Measurements from ENCODE around the gene USH2A. TPM values are rescaled to one million over a fixed set of nuclear protein-coding genes. Genes with fewer than 3 reads are reported as not detected.

The USH2A gene
- total RNA-seq, 1 experiment from 2014 or later = not detected

DNA sequence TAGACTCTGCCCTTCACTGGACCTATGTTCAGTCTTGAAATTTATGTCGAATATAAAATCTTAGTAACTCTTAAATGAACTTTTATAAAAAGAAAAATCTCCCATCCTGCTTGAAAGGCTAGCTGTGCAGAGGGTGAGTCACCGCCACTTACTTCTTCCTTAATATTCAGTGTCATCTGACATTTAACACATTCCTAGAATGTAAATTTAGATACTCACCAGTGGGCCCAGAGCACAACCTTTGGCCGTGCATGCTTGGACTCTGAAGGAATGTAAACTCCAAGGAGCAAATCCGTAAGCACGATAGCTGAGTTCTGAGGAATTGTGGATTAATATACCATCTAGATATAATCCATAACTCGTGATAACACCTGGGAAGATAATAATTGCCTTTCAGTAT lies 452.8 kb downstream of the USH2A start (continued):
- TF ChIP-seq, protein P1, sequence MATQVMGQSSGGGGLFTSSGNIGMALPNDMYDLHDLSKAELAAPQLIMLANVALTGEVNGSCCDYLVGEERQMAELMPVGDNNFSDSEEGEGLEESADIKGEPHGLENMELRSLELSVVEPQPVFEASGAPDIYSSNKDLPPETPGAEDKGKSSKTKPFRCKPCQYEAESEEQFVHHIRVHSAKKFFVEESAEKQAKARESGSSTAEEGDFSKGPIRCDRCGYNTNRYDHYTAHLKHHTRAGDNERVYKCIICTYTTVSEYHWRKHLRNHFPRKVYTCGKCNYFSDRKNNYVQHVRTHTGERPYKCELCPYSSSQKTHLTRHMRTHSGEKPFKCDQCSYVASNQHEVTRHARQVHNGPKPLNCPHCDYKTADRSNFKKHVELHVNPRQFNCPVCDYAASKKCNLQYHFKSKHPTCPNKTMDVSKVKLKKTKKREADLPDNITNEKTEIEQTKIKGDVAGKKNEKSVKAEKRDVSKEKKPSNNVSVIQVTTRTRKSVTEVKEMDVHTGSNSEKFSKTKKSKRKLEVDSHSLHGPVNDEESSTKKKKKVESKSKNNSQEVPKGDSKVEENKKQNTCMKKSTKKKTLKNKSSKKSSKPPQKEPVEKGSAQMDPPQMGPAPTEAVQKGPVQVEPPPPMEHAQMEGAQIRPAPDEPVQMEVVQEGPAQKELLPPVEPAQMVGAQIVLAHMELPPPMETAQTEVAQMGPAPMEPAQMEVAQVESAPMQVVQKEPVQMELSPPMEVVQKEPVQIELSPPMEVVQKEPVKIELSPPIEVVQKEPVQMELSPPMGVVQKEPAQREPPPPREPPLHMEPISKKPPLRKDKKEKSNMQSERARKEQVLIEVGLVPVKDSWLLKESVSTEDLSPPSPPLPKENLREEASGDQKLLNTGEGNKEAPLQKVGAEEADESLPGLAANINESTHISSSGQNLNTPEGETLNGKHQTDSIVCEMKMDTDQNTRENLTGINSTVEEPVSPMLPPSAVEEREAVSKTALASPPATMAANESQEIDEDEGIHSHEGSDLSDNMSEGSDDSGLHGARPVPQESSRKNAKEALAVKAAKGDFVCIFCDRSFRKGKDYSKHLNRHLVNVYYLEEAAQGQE (IDR thresholded peaks at IDR 0.05; ENCODE audit: low read depth) = no peak
- TF ChIP-seq TCF7L2 (IDR thresholded peaks at IDR 0.05; ENCODE audit: borderline replicate concordance, extremely low read depth, insufficient read depth, insufficient read length) (no peak), SRF (IDR thresholded peaks at IDR 0.05; ENCODE audit: low read depth) (no peak), POLR2AphosphoS5 (IDR thresholded peaks at IDR 0.05; ENCODE audit: low read depth, low read length) (no peak), MAX (IDR thresholded peaks at IDR 0.05) (no peak)
- TF ChIP-seq, protein P2, sequence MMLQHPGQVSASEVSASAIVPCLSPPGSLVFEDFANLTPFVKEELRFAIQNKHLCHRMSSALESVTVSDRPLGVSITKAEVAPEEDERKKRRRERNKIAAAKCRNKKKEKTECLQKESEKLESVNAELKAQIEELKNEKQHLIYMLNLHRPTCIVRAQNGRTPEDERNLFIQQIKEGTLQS (IDR thresholded peaks at IDR 0.05) = no peak

DNA sequence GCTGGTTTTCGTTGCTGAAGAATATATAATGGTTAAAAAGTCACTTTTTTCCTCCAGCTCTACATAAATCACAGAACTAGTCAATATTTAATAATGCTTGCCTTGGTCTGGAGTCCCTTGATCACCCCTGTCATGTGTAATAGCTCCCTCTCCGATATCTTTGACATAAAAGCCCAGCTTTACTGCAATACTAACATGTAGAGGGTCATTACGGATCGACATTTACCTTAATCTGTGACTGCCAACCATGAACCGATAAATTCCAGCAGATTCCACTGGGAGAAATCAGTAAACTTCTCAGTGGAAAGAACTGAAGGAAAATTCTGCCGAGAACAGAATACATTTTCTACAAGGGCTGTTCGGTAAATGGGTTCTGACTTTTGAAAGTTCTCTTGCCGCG lies 459.6 kb downstream of the USH2A start:
- Histone ChIP-seq H3K27me3 (ENCODE audit: insufficient read depth, low read length) (peaks cover 8% of the 10 kb centered on the region), H3K36me3 (ENCODE audit: control insufficient read depth in 1 of 2, insufficient read depth in 2 of 2, low read length in 2 of 2) (no peaks in the 10 kb centered on the region), H3K9ac (ENCODE audit: low read length) (no peak overlapping the region), H3K4me1 (ENCODE audit: control insufficient read depth in 1 of 2, insufficient read depth in 2 of 2, low read length in 2 of 2) (no peaks in the 10 kb centered on the region), H2AFZ (ENCODE audit: low read depth, low read length, poor library complexity, severe bottlenecking) (no peak overlapping the region), H3K4me3 (replicated peaks in 1 of 2; ENCODE audit: low read depth in 1 of 2, low read length in 2 of 2) (no peak overlapping the region), H3K4me2 (ENCODE audit: low read length) (no peak overlapping the region), H4K20me1 (ENCODE audit: insufficient read depth) (no peaks in the 10 kb centered on the region), H3K79me2 (ENCODE audit: insufficient read depth, low read length) (no peaks in the 10 kb centered on the region), H3K9me3 (ENCODE audit: control insufficient read depth in 1 of 2, insufficient read depth in 1 of 2, low read depth in 1 of 2, low read length in 2 of 2) (no peaks in the 10 kb centered on the region), H3K9me2 (ENCODE audit: insufficient read depth) (no peaks in the 10 kb centered on the region), H3K27ac (ENCODE audit: low read depth, low read length) (no peak overlapping the region)
- ChIA-PET RAD21 (ENCODE audit: low non-redundant PET in 1 of 2, low total read pairs in 2 of 2, uncharacterized antibody in 2 of 2, unreplicated experiment in 2 of 2) (no interaction called here), CTCF (no interaction called here), POLR2A (no interaction called here)
- BruUV-seq (replicated peaks) = no TSS peak
- DNase-seq (ENCODE audit: low read depth, low spot score) = no peak
- intact Hi-C loops (cut with micrococcal nuclease) = no loop called here
- ATAC-seq = no peak
- no peak for TF ChIP-seq TCF7L2 (IDR thresholded peaks at IDR 0.05; ENCODE audit: borderline replicate concordance, extremely low read depth, insufficient read depth, insufficient read length)
- TF ChIP-seq SRF (IDR thresholded peaks at IDR 0.05; ENCODE audit: low read depth) = no peak
- TF ChIP-seq, protein P3, sequence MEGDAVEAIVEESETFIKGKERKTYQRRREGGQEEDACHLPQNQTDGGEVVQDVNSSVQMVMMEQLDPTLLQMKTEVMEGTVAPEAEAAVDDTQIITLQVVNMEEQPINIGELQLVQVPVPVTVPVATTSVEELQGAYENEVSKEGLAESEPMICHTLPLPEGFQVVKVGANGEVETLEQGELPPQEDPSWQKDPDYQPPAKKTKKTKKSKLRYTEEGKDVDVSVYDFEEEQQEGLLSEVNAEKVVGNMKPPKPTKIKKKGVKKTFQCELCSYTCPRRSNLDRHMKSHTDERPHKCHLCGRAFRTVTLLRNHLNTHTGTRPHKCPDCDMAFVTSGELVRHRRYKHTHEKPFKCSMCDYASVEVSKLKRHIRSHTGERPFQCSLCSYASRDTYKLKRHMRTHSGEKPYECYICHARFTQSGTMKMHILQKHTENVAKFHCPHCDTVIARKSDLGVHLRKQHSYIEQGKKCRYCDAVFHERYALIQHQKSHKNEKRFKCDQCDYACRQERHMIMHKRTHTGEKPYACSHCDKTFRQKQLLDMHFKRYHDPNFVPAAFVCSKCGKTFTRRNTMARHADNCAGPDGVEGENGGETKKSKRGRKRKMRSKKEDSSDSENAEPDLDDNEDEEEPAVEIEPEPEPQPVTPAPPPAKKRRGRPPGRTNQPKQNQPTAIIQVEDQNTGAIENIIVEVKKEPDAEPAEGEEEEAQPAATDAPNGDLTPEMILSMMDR (IDR thresholded peaks at IDR 0.05 in 2 of 3, conservative IDR thresholded peaks at IDR 0.05 in 1 of 3; ENCODE audit: borderline replicate concordance in 1 of 3, insufficient read depth in 1 of 3, low read depth in 2 of 3, low read length in 2 of 3) = no peak
- no peak for TF ChIP-seq YY1 (IDR thresholded peaks at IDR 0.05; ENCODE audit: extremely low read depth, insufficient replicate concordance, low read depth, low read length)
- no peak for TF ChIP-seq SIN3A (IDR thresholded peaks at IDR 0.05; ENCODE audit: low read depth)
- TF ChIP-seq, protein P1 (IDR thresholded peaks at IDR 0.05; ENCODE audit: low read depth) = no peak
- TF ChIP-seq EZH2 (IDR thresholded peaks at IDR 0.05) = no peak
- no peak for TF ChIP-seq CEBPB (IDR thresholded peaks at IDR 0.05; ENCODE audit: low read depth)
- TF ChIP-seq POLR2AphosphoS5 (IDR thresholded peaks at IDR 0.05; ENCODE audit: low read depth, low read length) = no peak
- TF ChIP-seq MAX (IDR thresholded peaks at IDR 0.05) = no peak
- no peak for TF ChIP-seq SP1 (IDR thresholded peaks at IDR 0.05; ENCODE audit: low read depth)
- TF ChIP-seq ZNF274 (IDR thresholded peaks at IDR 0.05; ENCODE audit: low read depth, low read length) = no peak
- no peak for TF ChIP-seq POLR2A (IDR thresholded peaks at IDR 0.05; ENCODE audit: borderline replicate concordance, extremely low read depth, insufficient read depth, insufficient read length)

Measured in HCT116 (cell line).